WERI-Rb-1 (cell line): ENCODE results near the gene AMIGO3.

ENCODE experiments used
- DNase-seq: peaks from one replicate; pipeline ENCODE4 v3.0.0-alpha.2; 2020
- H3K27ac ChIP-seq: fragments of 250-450 bp; sonication (Bioruptor Pico); 2 replicates; pipeline ENCODE4 v1.5.1; 2020; ENCODE audit warnings: mild to moderate bottlenecking, moderate library complexity
- H3K27me3 ChIP-seq: fragments of 250-450 bp; sonication (Bioruptor Pico); 2 replicates; pipeline ENCODE4 v1.5.1; 2021; ENCODE audit warnings: mild to moderate bottlenecking, low read depth, moderate library complexity; ENCODE audit not compliant: insufficient read depth, severe bottlenecking
- H3K36me3 ChIP-seq: fragments of 250-450 bp; sonication (Bioruptor Pico); 2 replicates; pipeline ENCODE4 v1.5.1; 2020; ENCODE audit warnings: mild to moderate bottlenecking, moderate library complexity
- H3K4me3 ChIP-seq: 2 replicates; pipeline ENCODE4 v1.5.1; 2011; ENCODE audit warnings: low read depth, mild to moderate bottlenecking, control low read depth, low read length
- H3K9me3 ChIP-seq: fragments of 250-450 bp; sonication (Bioruptor Pico); 2 replicates; pipeline ENCODE4 v1.5.1; 2021; ENCODE audit warnings: mild to moderate bottlenecking, moderate library complexity; ENCODE audit not compliant: severe bottlenecking
- TF ChIP-seq, protein P1 (sequence below): IDR thresholded peaks from 2 replicates; pipeline ENCODE4 v1.5.1; 2011; ENCODE audit warnings: low read depth, mild to moderate bottlenecking, control low read depth, inconsistent platforms, low read length

Gene AMIGO3, protein sequence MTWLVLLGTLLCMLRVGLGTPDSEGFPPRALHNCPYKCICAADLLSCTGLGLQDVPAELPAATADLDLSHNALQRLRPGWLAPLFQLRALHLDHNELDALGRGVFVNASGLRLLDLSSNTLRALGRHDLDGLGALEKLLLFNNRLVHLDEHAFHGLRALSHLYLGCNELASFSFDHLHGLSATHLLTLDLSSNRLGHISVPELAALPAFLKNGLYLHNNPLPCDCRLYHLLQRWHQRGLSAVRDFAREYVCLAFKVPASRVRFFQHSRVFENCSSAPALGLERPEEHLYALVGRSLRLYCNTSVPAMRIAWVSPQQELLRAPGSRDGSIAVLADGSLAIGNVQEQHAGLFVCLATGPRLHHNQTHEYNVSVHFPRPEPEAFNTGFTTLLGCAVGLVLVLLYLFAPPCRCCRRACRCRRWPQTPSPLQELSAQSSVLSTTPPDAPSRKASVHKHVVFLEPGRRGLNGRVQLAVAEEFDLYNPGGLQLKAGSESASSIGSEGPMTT

DNA sequence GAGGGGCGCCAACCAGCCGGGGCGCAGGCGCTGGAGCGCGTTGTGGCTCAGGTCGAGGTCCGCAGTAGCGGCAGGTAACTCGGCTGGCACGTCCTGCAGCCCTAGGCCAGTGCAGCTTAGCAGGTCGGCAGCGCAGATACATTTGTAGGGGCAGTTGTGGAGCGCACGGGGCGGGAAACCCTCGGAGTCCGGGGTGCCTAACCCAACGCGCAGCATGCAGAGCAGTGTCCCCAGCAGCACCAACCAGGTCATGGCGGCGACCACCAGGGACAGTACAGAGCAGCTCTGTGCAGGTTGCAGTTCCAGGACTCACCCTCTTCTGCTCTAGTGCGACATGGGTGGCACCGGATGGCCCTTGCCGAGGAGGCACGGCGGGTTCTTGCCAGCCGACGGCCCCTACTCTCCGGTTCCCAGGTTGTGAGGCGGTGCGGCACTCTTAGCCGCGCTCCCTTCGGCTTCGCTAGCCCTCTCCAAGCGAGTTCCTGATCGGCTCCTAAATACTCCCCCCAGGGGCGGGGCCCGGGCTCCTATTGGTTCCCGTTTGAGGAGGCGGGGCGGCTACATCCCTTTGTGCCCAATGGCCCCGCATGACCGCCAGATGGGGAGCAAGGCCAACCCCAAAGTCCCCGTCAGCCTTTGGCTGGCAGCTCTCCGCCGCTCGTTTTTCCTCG, at the start of gene AMIGO3:
TSS of gene AMIGO3 (minus strand) at position 471 of the 671 bp plus-strand sequence. CDS start at position 252, 219 bp downstream.
- H3K27me3 ChIP-seq: no peaks in the 10 kb centered on the region
- peak; percentile 96 for DNase-seq
- H3K27ac ChIP-seq: peak within 1 kb of the TSS; percentile 38

DNA sequence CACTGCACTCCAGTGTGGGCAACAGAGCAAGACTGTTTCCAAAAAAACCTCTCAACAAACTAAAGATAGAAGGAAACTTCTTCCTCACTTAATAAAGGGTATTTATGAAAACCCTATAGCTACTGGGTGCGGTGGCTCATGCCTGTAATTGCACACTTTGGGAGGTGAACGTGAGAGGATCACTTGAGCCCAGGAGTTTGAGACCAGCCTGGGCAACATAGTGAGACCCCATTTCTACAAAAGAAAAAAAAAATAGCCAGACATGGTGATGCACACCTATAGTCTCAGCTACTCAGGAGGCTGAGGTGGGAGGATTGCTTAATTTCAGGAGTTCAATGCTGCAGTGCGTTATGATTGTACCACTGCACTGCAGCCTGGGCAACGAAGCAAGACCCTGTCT, 44.5 kb upstream of the AMIGO3 start:
- DNase-seq: no peak
- TF ChIP-seq, protein P1, sequence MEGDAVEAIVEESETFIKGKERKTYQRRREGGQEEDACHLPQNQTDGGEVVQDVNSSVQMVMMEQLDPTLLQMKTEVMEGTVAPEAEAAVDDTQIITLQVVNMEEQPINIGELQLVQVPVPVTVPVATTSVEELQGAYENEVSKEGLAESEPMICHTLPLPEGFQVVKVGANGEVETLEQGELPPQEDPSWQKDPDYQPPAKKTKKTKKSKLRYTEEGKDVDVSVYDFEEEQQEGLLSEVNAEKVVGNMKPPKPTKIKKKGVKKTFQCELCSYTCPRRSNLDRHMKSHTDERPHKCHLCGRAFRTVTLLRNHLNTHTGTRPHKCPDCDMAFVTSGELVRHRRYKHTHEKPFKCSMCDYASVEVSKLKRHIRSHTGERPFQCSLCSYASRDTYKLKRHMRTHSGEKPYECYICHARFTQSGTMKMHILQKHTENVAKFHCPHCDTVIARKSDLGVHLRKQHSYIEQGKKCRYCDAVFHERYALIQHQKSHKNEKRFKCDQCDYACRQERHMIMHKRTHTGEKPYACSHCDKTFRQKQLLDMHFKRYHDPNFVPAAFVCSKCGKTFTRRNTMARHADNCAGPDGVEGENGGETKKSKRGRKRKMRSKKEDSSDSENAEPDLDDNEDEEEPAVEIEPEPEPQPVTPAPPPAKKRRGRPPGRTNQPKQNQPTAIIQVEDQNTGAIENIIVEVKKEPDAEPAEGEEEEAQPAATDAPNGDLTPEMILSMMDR: no peak
- H3K4me3 ChIP-seq: no peak overlapping the region
- H3K27me3 ChIP-seq: no peaks in the 10 kb centered on the region
- no peaks in the 10 kb centered on the region for H3K9me3 ChIP-seq
- peaks cover 8% of the 10 kb centered on the region for H3K36me3 ChIP-seq
- no peak overlapping the region for H3K27ac ChIP-seq

More for the DNA sequence above, at the start of gene AMIGO3:
- H3K36me3 ChIP-seq: peaks cover 46% of the 10 kb centered on the region
- H3K4me3 ChIP-seq: peak within 1 kb of the TSS; percentile 46
- TF ChIP-seq, protein P1: peak; percentile 85
- H3K9me3 ChIP-seq: no peaks in the 10 kb centered on the region

DNA sequence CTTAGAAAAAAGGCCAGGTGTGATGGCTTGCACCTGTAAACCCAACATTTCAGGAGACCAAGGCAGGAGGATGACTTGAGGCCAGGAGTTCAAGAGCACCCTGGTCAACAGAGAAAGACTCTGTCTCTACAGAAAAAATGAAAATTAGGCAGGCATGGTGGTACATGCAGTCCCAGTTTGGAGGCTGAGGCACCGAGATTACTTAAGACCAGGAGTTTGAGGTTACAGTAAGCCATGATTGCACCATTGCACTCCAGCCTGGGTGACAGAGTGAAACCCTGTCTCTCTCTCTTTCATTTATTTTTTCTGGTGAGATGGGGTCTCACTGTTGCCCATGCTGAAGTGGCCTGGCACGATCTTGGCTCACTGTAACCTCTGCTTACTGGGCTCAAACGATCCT, 42.2 kb upstream of the AMIGO3 start:
- DNase-seq: no peak
- Histone ChIP-seq H3K4me3 (no peak overlapping the region), H3K27ac (no peak overlapping the region), H3K36me3 (peaks cover 8% of the 10 kb centered on the region), H3K9me3 (no peaks in the 10 kb centered on the region), H3K27me3 (no peaks in the 10 kb centered on the region)
- TF ChIP-seq, protein P1: no peak

DNA sequence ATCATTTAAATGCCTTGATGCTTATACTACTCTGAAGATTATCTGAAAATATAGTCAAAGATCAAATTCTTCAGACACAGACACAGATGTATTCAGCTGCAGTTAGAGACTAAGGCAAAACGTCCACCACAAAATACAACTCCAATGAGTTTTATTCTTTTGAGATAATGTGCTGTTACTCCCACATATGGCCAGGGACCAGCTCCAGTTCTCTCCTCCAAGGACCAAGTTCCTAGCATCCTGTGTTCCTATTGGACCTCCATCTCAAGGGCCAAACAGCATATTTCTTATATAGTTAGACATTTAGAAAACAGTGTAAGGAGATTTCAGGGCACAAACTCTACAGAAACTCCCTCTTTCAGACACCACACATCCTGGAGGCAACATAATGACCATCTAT, 39.7 kb upstream of the AMIGO3 start:
- H3K4me3 ChIP-seq: no peak overlapping the region
- H3K36me3 ChIP-seq: no peaks in the 10 kb centered on the region; the same call in 1 of the 2 replicates
- TF ChIP-seq, protein P1: no peak
- no peak for DNase-seq
- H3K9me3 ChIP-seq: no peaks in the 10 kb centered on the region
- H3K27me3 ChIP-seq: no peaks in the 10 kb centered on the region
- no peak overlapping the region for H3K27ac ChIP-seq

DNA sequence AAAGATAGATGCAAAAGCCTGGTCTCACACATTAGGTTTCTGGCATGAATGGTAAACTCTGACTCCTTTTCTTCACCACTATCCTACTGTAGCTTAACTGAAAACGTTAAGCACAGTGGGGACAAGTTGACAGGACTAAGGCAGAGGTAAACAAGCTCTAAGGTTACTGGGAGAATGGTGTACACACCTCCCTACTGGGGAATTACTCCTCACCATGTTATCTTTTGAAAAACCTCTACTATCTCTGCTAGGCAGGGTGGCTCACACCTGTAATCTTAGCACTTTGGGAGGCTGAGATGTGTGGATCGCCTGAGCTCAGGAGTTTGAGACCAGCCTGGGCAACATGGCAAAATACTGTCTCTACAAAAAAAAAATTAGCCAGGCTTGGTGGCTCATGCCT, 37.7 kb upstream of the AMIGO3 start:
- H3K27ac ChIP-seq: no peak overlapping the region
- H3K36me3 ChIP-seq: no peaks in the 10 kb centered on the region; the same call in 1 of the 2 replicates
- H3K27me3 ChIP-seq: no peaks in the 10 kb centered on the region
- H3K4me3 ChIP-seq: no peak overlapping the region
- DNase-seq: no peak
- H3K9me3 ChIP-seq: no peaks in the 10 kb centered on the region
- TF ChIP-seq, protein P1: no peak
